ENCODE data around the gene C9orf152. TPM values are rescaled to one million over a fixed set of nuclear protein-coding genes. Genes with fewer than 3 reads are reported as not detected.

Gene C9orf152
- total and polyA plus RNA-seq, 2 of the 13 experiments (the other 11 are each of a cell fraction or from before 2014, with no cell fraction given) = 0.24 to 0.48 TPM

DNA sequence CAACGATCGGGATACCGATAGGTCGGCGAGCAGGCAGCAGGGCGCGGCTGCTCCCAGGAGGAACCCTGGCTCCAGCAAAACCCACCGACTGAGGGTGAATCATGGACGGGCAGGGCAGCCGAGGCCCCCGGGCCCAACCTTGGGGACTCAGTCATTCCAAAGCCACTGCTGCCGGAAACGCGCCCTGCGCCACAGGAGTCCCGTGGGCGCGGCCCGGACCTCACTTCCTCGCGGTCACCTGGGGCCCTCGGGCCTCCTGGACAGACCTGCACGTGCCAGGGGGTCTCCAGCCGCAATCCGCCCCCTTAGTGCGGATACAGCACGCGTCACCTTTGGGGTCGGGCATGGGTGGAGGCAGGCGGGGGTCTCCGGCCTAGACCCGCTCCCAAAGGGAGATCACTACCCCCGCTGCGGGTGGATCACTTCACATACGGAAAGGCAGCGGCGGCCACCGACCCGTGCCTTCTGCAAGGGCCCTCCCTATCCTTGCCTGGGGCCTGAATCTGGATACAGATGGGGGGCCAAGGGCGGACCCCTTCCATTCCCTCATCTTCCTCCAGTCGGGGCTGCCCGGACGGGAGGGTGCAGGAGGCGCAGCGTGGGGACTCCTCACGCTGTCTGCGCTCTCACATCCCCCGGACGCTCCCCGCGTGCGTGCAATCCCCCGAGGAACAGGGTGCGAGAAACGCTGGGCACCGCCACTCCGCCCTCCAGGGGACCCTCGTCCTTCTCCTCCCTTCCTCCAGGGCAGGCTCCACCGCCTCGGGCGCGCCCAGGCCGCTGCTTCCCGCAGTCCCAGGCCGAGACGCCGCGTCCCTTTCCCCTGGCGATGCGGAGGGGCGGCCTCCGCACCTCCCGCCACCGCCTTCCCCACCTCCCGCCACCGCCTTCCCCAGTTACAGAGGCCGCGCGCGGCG, 47.8 kb upstream of the C9orf152 start (continued):
- TF ChIP-seq, protein P1, sequence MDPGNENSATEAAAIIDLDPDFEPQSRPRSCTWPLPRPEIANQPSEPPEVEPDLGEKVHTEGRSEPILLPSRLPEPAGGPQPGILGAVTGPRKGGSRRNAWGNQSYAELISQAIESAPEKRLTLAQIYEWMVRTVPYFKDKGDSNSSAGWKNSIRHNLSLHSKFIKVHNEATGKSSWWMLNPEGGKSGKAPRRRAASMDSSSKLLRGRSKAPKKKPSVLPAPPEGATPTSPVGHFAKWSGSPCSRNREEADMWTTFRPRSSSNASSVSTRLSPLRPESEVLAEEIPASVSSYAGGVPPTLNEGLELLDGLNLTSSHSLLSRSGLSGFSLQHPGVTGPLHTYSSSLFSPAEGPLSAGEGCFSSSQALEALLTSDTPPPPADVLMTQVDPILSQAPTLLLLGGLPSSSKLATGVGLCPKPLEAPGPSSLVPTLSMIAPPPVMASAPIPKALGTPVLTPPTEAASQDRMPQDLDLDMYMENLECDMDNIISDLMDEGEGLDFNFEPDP (CRISPR knock-in tag; conservative IDR thresholded peaks at IDR 0.05) = no peak
- no peak; the same call in 1 of the 2 replicates for TF ChIP-seq YEATS2 (CRISPR knock-in tag; IDR thresholded peaks at IDR 0.05; ENCODE audit: borderline replicate concordance)
- no peak for TF ChIP-seq HNF4A (CRISPR knock-in tag; IDR thresholded peaks at IDR 0.05)
- no peak for TF ChIP-seq NR2F6 (IDR thresholded peaks at IDR 0.05)
- no peak for TF ChIP-seq NR2F6 (CRISPR knock-in tag; IDR thresholded peaks at IDR 0.05)
- TF ChIP-seq ISL2 (CRISPR knock-in tag; IDR thresholded peaks at IDR 0.05) = no peak; the same call in 1 of the 2 replicates
- peak; percentile 50; the same call in 1 of the 2 replicates for TF ChIP-seq DR1 (CRISPR knock-in tag; IDR thresholded peaks at IDR 0.05)
- TF ChIP-seq ZNF552 (CRISPR knock-in tag; IDR thresholded peaks at IDR 0.05; ENCODE audit: borderline replicate concordance) = no peak
- peak; percentile 66; the same call in 1 of the 2 replicates for TF ChIP-seq SALL2 (CRISPR knock-in tag; IDR thresholded peaks at IDR 0.05)
- peak; percentile 85 for TF ChIP-seq ZFX (CRISPR knock-in tag; IDR thresholded peaks at IDR 0.05; ENCODE audit: low read depth)
- TF ChIP-seq SP140L (CRISPR knock-in tag; IDR thresholded peaks at IDR 0.05; ENCODE audit: borderline replicate concordance) = no peak
- no peak for TF ChIP-seq POLR2AphosphoS2 (IDR thresholded peaks at IDR 0.05; ENCODE audit: low read depth, low read length)
- no peak for TF ChIP-seq STAT5B (CRISPR knock-in tag; IDR thresholded peaks at IDR 0.05)
- TF ChIP-seq SP5 (CRISPR knock-in tag; IDR thresholded peaks at IDR 0.05; ENCODE audit: borderline replicate concordance, low read depth) = no peak; the same call in 1 of the 2 replicates
- TF ChIP-seq ZNF260 (CRISPR knock-in tag; IDR thresholded peaks at IDR 0.05; ENCODE audit: borderline replicate concordance, low read depth) = no peak
- no peak; the same call in 1 of the 2 replicates for TF ChIP-seq ZBTB21 (CRISPR knock-in tag; IDR thresholded peaks at IDR 0.05)
- TF ChIP-seq ZNF34 (CRISPR knock-in tag; IDR thresholded peaks at IDR 0.05; ENCODE audit: borderline replicate concordance) = no peak
- TF ChIP-seq, protein P2, sequence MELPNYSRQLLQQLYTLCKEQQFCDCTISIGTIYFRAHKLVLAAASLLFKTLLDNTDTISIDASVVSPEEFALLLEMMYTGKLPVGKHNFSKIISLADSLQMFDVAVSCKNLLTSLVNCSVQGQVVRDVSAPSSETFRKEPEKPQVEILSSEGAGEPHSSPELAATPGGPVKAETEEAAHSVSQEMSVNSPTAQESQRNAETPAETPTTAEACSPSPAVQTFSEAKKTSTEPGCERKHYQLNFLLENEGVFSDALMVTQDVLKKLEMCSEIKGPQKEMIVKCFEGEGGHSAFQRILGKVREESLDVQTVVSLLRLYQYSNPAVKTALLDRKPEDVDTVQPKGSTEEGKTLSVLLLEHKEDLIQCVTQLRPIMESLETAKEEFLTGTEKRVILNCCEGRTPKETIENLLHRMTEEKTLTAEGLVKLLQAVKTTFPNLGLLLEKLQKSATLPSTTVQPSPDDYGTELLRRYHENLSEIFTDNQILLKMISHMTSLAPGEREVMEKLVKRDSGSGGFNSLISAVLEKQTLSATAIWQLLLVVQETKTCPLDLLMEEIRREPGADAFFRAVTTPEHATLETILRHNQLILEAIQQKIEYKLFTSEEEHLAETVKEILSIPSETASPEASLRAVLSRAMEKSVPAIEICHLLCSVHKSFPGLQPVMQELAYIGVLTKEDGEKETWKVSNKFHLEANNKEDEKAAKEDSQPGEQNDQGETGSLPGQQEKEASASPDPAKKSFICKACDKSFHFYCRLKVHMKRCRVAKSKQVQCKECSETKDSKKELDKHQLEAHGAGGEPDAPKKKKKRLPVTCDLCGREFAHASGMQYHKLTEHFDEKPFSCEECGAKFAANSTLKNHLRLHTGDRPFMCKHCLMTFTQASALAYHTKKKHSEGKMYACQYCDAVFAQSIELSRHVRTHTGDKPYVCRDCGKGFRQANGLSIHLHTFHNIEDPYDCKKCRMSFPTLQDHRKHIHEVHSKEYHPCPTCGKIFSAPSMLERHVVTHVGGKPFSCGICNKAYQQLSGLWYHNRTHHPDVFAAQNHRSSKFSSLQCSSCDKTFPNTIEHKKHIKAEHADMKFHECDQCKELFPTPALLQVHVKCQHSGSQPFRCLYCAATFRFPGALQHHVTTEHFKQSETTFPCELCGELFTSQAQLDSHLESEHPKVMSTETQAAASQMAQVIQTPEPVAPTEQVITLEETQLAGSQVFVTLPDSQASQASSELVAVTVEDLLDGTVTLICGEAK (IDR thresholded peaks at IDR 0.05) = no peak
- TF ChIP-seq, protein P2 (CRISPR knock-in tag; IDR thresholded peaks at IDR 0.05) = peak; percentile 61; the same call in 1 of the 2 replicates

Measured in HepG2 (cell line).